ENCODE measurements around the gene STX12.
A peak's percentile ranks its signal among the peaks of the same experiment; 100 is the strongest.
"Not testable (repeated sequence)": the region's sequence is repeated elsewhere in the genome, so short reads cannot be mapped to it uniquely, and the experiment has no call there.

The STX12 gene

GRCh38 chr1:27776276-27776675 is 3.3 kb downstream of the STX12 start:
- not testable (repeated sequence) for DNase-seq

GRCh38 chr1:27778056-27778455 is 5.0 kb downstream of the STX12 start:
- no peak for DNase-seq

DNA sequence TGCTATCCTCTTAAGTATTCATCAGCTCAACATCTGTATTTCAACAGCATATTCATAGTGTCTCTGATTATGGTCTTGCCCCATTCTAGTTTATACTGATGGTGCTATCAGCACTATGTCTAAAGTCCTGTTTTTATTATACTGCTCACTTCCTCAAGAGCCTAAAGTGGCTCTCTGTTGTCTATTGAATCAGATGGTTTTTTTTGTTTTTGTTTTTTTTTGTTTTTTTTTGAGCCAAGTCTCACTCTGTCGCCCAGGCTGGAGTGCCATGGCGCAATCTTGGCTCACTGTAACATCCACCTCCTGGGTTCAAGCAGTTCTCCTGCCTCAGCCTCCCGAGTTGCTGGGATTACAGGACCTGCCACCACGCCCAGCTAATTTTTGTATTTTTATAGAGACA is 6.1 kb downstream of the STX12 start:
- peak in 1 of 3 donors; percentile 25 for DNase-seq

GRCh38 chr1:27782950-27783349 is 9.9 kb downstream of the STX12 start:
- DNase-seq: no peak

DNA sequence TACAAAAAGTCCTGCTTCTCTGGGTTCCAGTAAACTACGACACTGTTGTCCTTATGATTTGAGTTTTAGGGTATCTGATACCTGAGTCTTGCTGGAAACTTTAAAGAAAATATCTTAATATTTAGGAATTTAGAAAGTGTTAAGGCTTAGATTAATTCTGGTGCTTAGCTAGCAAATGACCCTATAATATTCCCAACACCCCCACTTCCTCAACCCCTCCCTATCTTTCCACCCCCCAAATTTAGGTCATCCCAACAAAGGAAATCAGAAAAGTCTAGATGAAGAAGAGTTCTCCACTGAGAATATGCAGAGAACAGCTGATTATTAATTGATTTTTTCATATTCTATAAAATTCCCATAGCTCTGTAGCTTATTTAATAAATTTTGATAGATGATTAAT is 11.7 kb downstream of the STX12 start:
- DNase-seq: no peak

DNA sequence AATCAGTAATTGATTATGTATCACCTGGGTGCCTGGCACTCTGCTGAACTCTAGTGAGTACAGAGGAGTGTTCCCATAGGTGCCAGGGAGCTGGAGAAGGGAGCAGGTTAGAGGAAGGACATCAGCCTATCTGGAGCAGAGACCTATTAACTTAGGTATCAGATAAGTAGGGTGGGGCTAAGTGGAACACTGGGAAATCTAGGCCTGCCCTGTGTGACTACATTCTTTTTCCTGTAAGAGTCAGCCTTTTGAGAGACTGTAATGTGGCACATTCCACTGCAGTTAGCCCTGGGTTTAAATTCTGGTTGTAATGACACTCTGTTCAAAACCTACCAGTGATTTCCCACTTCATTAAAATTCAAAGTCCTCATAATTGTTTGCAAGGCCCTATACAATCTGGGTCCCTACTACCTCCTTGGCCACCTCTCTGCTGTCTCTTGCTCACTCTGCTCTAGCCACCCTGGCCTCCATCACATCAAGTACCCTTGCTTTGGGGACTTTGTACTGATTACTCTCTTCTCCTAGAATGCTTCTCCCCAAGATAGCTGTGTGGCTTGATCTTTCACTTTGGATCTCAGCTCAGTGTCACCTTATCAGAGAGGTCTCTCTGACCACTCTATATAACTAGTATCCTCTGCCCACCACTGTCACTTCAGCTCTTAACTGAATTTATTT is 12.9 kb downstream of the STX12 start:
- no peak for DNase-seq

- DNase-seq: peak; percentile 21 to 47 (median 21)
Measured at GRCh38 chr1:27787895-27788294, 14.9 kb downstream of the STX12 start.

DNA sequence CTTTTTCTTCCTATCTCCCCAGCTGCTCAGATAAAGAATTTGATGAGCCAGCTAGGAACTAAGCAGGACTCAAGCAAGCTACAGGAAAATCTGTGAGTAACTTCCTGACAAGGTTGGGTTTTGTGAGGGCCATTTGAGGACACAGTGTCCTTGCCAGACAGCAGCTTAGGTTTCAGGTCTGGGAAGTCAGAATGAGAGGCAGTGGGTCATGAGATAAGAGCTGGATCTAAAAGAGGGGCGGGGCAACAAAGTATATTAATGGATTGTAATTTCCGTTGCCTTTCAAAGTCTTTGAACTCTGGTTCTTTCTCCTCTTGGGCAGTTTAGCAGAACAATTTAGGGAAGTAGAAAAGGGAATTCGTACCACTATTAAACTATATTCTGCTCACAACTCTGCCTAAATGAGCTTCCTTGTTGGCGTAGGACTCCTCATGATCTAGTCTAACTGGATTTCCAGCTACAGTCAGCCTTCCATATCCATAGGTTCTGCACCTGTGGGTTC is 16.6 kb downstream of the STX12 start:
- DNase-seq: peak; percentile 48 to 69 (median 64)

GRCh38 chr1:27790270-27790669 is 17.3 kb downstream of the STX12 start:
- DNase-seq: not testable (repeated sequence)

- DNase-seq: no peak
Measured at GRCh38 chr1:27795601-27796000, 22.6 kb downstream of the STX12 start.

- no peak for DNase-seq
Measured at GRCh38 chr1:27804791-27805190, 31.8 kb downstream of the STX12 start.

- DNase-seq: no peak
Measured at GRCh38 chr1:27806758-27807157, 33.7 kb downstream of the STX12 start.

DNA sequence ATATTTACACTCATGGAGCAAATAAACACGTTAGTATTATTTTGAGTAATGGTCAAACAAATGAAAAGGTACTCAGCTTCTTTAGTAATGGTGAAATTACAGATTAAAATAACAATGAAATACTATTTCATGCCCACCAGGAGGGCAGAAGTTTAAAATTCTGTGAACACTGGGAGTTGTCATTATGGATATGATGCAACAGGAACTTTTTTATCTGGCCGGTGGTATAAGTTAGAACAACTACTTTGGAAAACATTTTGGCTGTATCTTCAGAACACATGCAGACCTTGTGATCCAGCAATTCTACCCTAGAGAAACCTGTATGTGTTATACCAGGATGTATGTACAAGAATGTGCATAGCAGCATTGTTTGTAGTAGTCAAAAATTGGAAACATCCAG is 34.4 kb downstream of the STX12 start:
- no peak for DNase-seq

DNA sequence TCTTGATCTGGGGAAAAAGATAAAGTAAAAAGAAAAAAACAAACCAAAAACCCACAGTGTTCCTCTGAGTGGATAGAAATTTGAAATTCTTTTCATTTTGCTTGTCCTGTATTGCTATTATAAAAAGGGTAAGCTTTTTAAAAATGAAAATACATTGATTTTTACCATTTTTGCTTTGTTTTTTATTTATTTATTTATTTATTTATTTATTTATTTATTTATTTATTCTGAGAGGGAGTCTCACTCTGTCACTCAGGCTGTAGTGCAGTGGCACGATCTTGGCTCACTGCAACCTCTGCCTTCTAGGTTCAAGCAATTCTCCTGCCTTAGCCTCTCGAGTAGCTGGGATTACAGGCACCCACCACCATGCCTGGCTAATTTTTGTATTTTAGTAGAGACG is 35.1 kb downstream of the STX12 start:
- not testable (repeated sequence) for DNase-seq

DNA sequence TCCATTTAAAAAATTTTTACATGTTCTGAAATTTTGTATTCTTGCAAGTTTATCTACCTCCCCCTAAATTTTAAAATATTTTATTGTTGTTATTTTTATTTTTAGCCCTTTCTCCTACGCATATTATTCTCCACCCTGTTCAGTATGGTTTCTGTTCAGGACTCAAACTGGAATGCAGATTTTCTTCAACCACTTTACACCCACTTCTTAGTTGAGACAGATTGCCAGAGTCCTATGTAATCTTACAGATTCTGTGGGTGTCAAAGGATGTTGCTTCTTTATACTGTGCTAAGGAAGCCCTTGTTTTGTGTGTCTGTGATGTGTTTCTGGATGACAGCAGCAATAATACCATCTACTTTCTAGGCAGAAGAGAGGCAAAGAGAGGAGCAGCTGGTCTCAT is 36.9 kb downstream of the STX12 start:
- no peak for DNase-seq

DNA sequence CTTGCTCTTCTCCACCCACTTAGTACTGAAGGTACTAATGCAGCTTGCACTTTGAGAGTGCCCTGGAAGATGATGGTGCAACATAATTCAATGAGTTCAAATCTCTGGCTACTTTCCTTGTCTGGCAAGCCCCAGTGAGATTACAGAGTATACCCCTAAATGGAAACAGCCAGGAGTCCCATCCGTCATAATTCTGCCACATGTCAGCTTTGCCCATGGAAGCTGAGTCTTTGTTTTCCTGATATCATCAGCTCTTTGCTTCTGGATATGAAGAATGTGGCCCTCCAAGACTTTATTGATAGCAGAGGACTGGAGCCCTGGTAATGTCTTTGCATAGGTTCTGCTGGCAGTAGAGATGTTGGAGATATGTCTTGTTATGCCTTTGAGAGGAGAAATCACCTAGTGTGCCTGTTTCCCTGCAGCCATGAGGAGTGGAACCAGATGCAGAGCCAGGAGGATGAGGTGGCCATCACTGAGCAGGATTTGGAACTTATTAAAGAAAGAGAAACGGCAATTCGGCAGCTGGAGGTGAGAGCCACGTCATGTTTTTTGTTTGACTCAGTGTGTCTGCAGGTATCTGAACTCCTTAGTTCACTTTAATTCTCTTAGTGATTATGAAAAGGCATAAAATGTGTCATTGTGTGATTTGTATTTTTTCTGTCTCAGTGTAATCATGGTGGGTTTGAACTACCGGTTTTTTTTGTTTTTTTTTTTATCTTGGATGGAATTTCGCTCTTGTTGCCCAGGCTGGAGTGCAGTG is 38.9 kb downstream of the STX12 start:
- no peak for DNase-seq

DNA sequence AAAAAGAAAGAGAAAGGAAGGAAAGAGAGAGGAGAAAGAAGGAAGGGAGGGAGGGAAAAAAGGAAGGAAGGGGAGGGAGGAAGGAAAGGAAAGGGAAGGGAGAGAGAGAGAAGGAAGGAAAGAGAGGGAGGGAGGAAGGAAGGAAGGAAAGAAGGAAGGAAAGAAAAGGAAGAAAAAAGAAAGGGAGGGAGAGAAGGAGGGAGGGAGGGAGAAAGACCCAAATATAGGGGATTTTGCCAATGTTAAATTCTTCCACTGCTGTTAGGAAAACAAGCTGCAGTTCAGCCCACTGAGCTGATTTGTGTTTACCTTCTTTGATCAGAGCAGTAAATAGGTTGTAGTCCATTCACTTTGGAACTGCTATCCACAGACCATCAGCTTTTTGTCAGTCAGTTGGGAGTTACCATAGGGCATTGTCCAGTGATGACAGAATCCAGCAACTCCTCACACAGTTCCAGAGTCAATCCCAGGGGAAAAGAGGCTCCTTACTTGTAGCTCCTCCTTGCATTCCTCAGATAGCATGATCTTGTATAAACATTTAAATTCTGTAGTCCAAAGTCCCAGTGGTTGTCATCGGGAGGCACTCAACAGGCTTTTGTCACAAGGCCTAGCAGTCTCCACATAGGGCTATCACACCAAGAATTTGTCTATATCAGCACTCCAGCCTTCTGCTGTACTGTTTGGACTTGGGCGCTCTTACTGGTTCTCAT is 44.1 kb downstream of the STX12 start:
- no peak for DNase-seq

- no peak for DNase-seq
Measured at GRCh38 chr1:27821761-27822315, 48.8 kb downstream of the STX12 start.

DNA sequence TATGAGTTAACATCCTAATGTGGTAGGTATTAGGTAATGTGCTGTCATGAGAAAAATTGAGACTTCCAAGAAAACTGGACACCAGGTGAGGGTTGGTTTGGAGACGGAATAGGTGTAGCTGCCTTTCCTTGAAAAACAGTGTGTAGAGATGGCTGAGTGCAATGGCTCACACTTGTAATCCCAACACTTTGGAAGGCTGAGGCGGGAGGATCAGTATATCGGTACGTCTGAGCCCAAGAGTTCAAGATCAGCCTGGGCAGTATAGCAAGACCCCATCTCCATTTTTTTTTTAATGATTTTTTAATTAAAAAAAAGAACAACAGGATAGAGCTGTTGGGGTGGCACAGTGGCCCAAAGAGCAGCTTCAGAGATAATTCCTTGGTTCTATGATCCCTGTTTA is 50.8 kb downstream of the STX12 start:
- DNase-seq: no peak

DNA sequence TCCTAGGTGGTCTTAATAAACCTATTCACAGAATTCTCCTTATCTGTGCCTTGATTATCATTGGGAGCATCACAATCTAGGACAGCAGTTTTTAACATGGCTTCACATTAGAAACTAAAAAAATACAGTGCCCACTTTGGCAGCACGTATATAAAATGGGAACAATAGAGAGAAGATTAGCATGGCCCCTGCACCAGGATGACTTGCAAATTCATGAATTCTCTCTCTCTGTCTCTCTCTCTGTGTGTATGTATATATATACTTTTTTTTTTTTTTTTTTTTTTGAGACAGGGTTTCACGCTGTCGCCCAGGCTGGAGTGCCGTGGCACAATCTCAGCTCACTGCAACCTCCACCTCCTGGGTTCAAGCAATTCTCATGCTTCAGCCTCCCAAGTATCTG is 51.4 kb downstream of the STX12 start:
- no peak for DNase-seq

DNA sequence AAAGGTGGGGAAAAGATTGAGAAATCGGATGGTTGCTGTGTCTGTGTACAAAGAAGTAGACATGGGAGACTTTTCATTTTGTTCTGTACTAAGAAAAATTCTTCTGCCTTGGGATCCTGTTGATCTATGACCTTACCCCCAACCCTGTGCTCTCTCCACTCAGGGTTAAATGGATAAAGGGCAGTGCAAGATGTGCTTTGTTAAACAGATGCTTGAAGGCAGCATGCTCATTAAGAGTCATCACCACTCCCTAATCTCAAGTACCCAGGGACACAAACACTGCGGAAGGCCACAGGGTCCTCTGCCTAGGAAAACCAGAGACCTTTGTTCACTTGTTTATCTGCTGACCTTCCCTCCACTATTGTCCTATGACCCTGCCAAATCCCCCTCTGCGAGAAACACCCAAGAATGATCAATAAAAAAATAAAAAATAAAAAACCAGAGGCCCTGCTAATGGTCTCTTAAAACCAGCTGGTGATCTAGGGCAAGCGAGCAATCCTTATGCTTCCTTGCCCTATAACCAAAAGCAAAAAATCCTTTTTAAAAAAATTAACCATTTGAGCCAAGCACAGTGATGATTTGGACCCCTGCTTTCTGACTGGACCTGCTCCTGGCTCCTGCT is 56.4 kb downstream of the STX12 start:
- not testable (repeated sequence) for DNase-seq

- peak; percentile 97 to 98 (median 97) for DNase-seq
Measured at GRCh38 chr1:27830621-27831440, 57.8 kb downstream of the STX12 start, which contains the start of gene PPP1R8. PPP1R8 (plus strand) TSS chr1:27830782; CDS start chr1:27830836, 54 bp downstream.

All from suppressor macrophage treated with lipopolysaccharide for 1 hour (primary cell).